Liver (tissue), 9 donors: ENCODE data around the gene ADCY3. TPM values are rescaled to one million over a fixed set of nuclear protein-coding genes. Genes with fewer than 3 reads are reported as not detected.

ENCODE experiments used
- DNase-seq: peaks from one replicate; pipeline ENCODE4 v3.0.0-alpha.2; 2017; ENCODE audit warnings: low spot score
- H3K27ac ChIP-seq, 2 donors: one replicate each; pipeline ENCODE4 v1.7.0; 2013; ENCODE audit warnings: inconsistent platforms in 2 of 2, low read length in 2 of 2, control low read depth in 1 of 2, low read depth in 1 of 2, mild to moderate bottlenecking in 1 of 2
- H3K27me3 ChIP-seq, 4 donors: one replicate each; pipeline versions ENCODE4 v1.6.1 to v1.7.0; 2013; ENCODE audit warnings: low read length in 3 of 4, inconsistent platforms in 1 of 4, mild to moderate bottlenecking in 1 of 4, moderate library complexity in 1 of 4; ENCODE audit not compliant: control insufficient read depth in 4 of 4, insufficient read depth in 4 of 4
- H3K36me3 ChIP-seq, 4 donors: one replicate each; pipeline versions ENCODE4 v1.6.1 to v1.7.0; 2013; ENCODE audit warnings: low read length in 3 of 4, mild to moderate bottlenecking in 3 of 4, low read depth in 1 of 4, moderate library complexity in 1 of 4; ENCODE audit not compliant: control insufficient read depth in 4 of 4, insufficient read depth in 3 of 4
- H3K4me1 ChIP-seq, 4 donors: one replicate each; pipeline versions ENCODE4 v1.6.1 to v1.7.0; 2013; ENCODE audit warnings: low read length in 3 of 4, mild to moderate bottlenecking in 3 of 4, moderate library complexity in 1 of 4; ENCODE audit not compliant: control insufficient read depth in 4 of 4, insufficient read depth in 4 of 4
- H3K4me3 ChIP-seq, 3 donors: one replicate each; pipeline versions ENCODE4 v1.6.1 to v1.7.0; 2013; ENCODE audit warnings: low read length in 3 of 3, control low read depth in 1 of 3, low read depth in 1 of 3, mild to moderate bottlenecking in 1 of 3
- H3K9ac ChIP-seq, 2 donors: one replicate each; pipeline ENCODE4 v1.7.0; 2013; ENCODE audit warnings: low read length in 2 of 2, mild to moderate bottlenecking in 2 of 2, moderate library complexity in 2 of 2, control low read depth in 1 of 2, low read depth in 1 of 2
- H3K9me3 ChIP-seq, 4 donors: one replicate each; pipeline versions ENCODE4 v1.6.1 to v1.7.0; 2013; ENCODE audit warnings: low read length in 3 of 4; ENCODE audit not compliant: control insufficient read depth in 4 of 4
- ATF3 ChIP-seq: IDR thresholded peaks from 2 replicates; pipeline ENCODE4 v1.6.1; 2016; ENCODE audit warnings: antibody characterized with exemption
- CTCF ChIP-seq: fragments of 150-350 bp; IDR thresholded peaks from 2 replicates; pipeline ENCODE4 v1.5.1; 2017; ENCODE audit warnings: improper control_type of control experiment, low read depth, low read length; ENCODE audit not compliant: missing input control
- EGR1 ChIP-seq, 2 donors: IDR thresholded peaks; 2 replicates each; pipeline ENCODE4 v1.6.1; 2016 to 2018; ENCODE audit warnings: antibody characterized with exemption in 2 of 2, low read depth in 2 of 2
- FOXA1 ChIP-seq: IDR thresholded peaks from 2 replicates; pipeline ENCODE4 v1.6.1; 2016; ENCODE audit warnings: antibody characterized with exemption
- FOXA2 ChIP-seq: IDR thresholded peaks from 2 replicates; pipeline ENCODE4 v1.6.1; 2016; ENCODE audit warnings: antibody characterized with exemption
- GABPA ChIP-seq, 2 donors: IDR thresholded peaks in 1 of 2; conservative IDR thresholded peaks in 1 of 2; 2 replicates each; pipeline ENCODE4 v1.6.1; 2016; ENCODE audit warnings: antibody characterized with exemption in 2 of 2, mild to moderate bottlenecking in 1 of 2, moderate library complexity in 1 of 2
- HNF4A ChIP-seq, 2 donors: conservative IDR thresholded peaks; 2 replicates each; pipeline ENCODE4 v1.6.1; 2016; ENCODE audit warnings: antibody characterized with exemption in 2 of 2, mild to moderate bottlenecking in 2 of 2
- HNF4G ChIP-seq: IDR thresholded peaks from 2 replicates; pipeline ENCODE4 v1.6.1; 2016; ENCODE audit warnings: antibody characterized with exemption
- JUND ChIP-seq, 2 donors: IDR thresholded peaks; 2 replicates each; pipeline ENCODE4 v1.6.1; 2016; ENCODE audit warnings: antibody characterized with exemption in 2 of 2
- MAX ChIP-seq: IDR thresholded peaks from 2 replicates; pipeline ENCODE4 v1.6.1; 2016; ENCODE audit warnings: antibody characterized with exemption
- RAD21 ChIP-seq, 2 donors: IDR thresholded peaks; 2 replicates each; pipeline ENCODE4 v1.6.1; 2016; ENCODE audit warnings: antibody characterized with exemption in 2 of 2, mild to moderate bottlenecking in 2 of 2
- RXRA ChIP-seq, 2 donors: IDR thresholded peaks; 2 replicates each; pipeline ENCODE4 v1.6.1; 2017 to 2018; ENCODE audit warnings: antibody characterized with exemption in 2 of 2, mild to moderate bottlenecking in 1 of 2
- TAF1 ChIP-seq: conservative IDR thresholded peaks from 2 replicates; pipeline ENCODE4 v1.6.1; 2016; ENCODE audit warnings: antibody characterized with exemption, mild to moderate bottlenecking
- YY1 ChIP-seq: IDR thresholded peaks from 2 replicates; pipeline ENCODE4 v1.6.1; 2016; ENCODE audit warnings: antibody characterized with exemption, mild to moderate bottlenecking
- ZBTB33 ChIP-seq: IDR thresholded peaks from 2 replicates; pipeline ENCODE4 v1.6.1; 2016; ENCODE audit warnings: antibody characterized with exemption
- WGBS: extraction: QIAGEN DNeasy Blood & Tissue Kit; methylation state at CpG from one replicate; pipeline ENCODE4 v1.1.7; 2013; 5-methylcytosine and 5-hydroxymethylcytosine counted together
- polyA plus RNA-seq, 2 donors: library from polyadenylated mRNA; stranded (reverse) in 1 of 2; unstranded in 1 of 2; fragments of 200-250 nt in 1 of 2; fragments of >200 nt in 1 of 2; fragmentation: Nextera tagmentation in 1 of 2; extraction: Ambion mirVana in 1 of 2; gene quantifications; one replicate each; pipeline versions ENCODE4 v1.2.1 to v1.2.3, GENCODE V29; 2013 to 2015
- total RNA-seq, 2 donors: library from RNA; depleted of rRNA; stranded (reverse); fragments of >200 nt; gene quantifications; one replicate each; pipeline ENCODE4 v1.2.3, GENCODE V29; 2014
- donor health status: healthy.
- donor health status: healthy.
- donor health status: healthy.
- donor health status: healthy.
- donor health status: healthy.

The ADCY3 gene
- total and polyA plus RNA-seq, 4 donors, result 0.99 to 8.4 (median 6.4) TPM

GRCh38 chr2:24907116-24907515 lies 12.9 kb downstream of the ADCY3 start (continued):
- TF ChIP-seq TAF1 (no peak), MAX (no peak)

GRCh38 chr2:24906466-24906865 lies 13.6 kb downstream of the ADCY3 start:
- no peak for DNase-seq
- no peak overlapping the region for H3K9ac ChIP-seq
- H3K4me3 ChIP-seq, result no peak overlapping the region
- WGBS, result 90% methylated on average over 6 of the region's 6 CpGs
- no peaks in the 10 kb centered on the region for H3K4me1 ChIP-seq
- no peaks in the 10 kb centered on the region for H3K36me3 ChIP-seq
- peaks cover 0 to 4% (median under 1%) of the 10 kb centered on the region in 4 donors for H3K9me3 ChIP-seq
- peaks cover 0 to 2% (median 0%) of the 10 kb centered on the region in 4 donors for H3K27me3 ChIP-seq
- H3K27ac ChIP-seq, result no peak overlapping the region
- TF ChIP-seq RXRA (IDR thresholded peaks at IDR 0.05) (no peak), ZBTB33 (no peak), FOXA1 (no peak), CTCF (no peak), GABPA (IDR thresholded peaks at IDR 0.05 in 1 of 2, conservative IDR thresholded peaks at IDR 0.05 in 1 of 2) (no peak), MAX (no peak), FOXA2 (no peak), RAD21 (IDR thresholded peaks at IDR 0.05) (no peak), JUND (IDR thresholded peaks at IDR 0.05) (no peak), HNF4G (no peak), EGR1 (IDR thresholded peaks at IDR 0.05; ENCODE audit: low read depth in 2 of 2) (no peak), TAF1 (no peak), YY1 (no peak), HNF4A (conservative IDR thresholded peaks at IDR 0.05) (no peak), ATF3 (no peak)

- Histone ChIP-seq H3K9me3 (no peaks in the 10 kb centered on the region), H3K36me3 (no peaks in the 10 kb centered on the region), H3K4me1 (no peaks in the 10 kb centered on the region), H3K4me3 (no peak overlapping the region), H3K9ac (no peak overlapping the region), H3K27ac (no peak overlapping the region), H3K27me3 (no peaks in the 10 kb centered on the region)
- 90% methylated on average over 23 of the region's 23 CpGs for WGBS
- TF ChIP-seq YY1, result no peak
- no peak for TF ChIP-seq HNF4A (conservative IDR thresholded peaks at IDR 0.05)
- no peak for TF ChIP-seq ATF3
- DNase-seq, result no peak
Observed at GRCh38 chr2:24903161-24904103, 16.6 kb downstream of the ADCY3 start.
